ENCODE measurements around the gene TSHZ3.

The TSHZ3 gene

GRCh38 chr19:31361728-31362127, 12.5 kb upstream of the TSHZ3 start:
- DNase-seq (ENCODE audit: low read depth) = no peak
- TF ChIP-seq MYC (IDR thresholded peaks at IDR 0.05; ENCODE audit: low read depth, low read length) (no peak), POLR2A (IDR thresholded peaks at IDR 0.05; ENCODE audit: extremely low read depth, insufficient read length) (no peak), CTCF (IDR thresholded peaks at IDR 0.05; ENCODE audit: low read depth, low read length) (no peak), MAX (IDR thresholded peaks at IDR 0.05; ENCODE audit: low read depth, low read length) (no peak)
- H3K4me3 ChIP-seq (ENCODE audit: low read depth, low read length) = no peak overlapping the region

DNA sequence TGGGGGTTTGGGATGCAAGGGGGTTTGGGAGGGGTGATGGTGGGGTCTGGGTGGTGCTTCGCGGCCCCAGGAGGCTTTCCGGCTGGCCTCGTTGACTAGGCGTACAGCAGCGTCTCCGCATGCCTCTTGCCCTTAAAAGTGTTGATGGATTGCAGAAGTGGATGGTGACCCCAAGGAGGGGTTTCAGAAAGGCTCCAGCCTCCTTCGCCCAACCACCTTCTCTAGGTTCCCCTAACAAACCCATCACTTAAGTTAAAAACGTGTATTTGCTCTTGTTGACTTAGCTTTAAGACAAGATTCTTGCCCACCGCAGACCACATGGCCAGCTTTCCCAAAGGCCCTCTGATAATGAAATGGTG, 8.1 kb upstream of the TSHZ3 start:
- no peak overlapping the region for H3K4me3 ChIP-seq (ENCODE audit: low read depth, low read length)
- TF ChIP-seq POLR2A (IDR thresholded peaks at IDR 0.05; ENCODE audit: extremely low read depth, insufficient read length) = no peak
- DNase-seq (ENCODE audit: low read depth) = no peak

- TF ChIP-seq CTCF (IDR thresholded peaks at IDR 0.05; ENCODE audit: low read depth, low read length) (peak; percentile 15), MYC (IDR thresholded peaks at IDR 0.05; ENCODE audit: low read depth, low read length) (no peak), POLR2A (IDR thresholded peaks at IDR 0.05; ENCODE audit: extremely low read depth, insufficient read length) (no peak), MAX (IDR thresholded peaks at IDR 0.05; ENCODE audit: low read depth, low read length) (no peak)
- peak; percentile 44 for DNase-seq (ENCODE audit: low read depth)
- no peak overlapping the region for H3K4me3 ChIP-seq (ENCODE audit: low read depth, low read length)
These were observed 7.5 kb upstream of the TSHZ3 start for GRCh38 chr19:31356587-31357314.

GRCh38 chr19:31355665-31356289, 6.5 kb upstream of the TSHZ3 start:
- DNase-seq (ENCODE audit: low read depth) = no peak
- no peak overlapping the region for H3K4me3 ChIP-seq (ENCODE audit: low read depth, low read length)

DNA sequence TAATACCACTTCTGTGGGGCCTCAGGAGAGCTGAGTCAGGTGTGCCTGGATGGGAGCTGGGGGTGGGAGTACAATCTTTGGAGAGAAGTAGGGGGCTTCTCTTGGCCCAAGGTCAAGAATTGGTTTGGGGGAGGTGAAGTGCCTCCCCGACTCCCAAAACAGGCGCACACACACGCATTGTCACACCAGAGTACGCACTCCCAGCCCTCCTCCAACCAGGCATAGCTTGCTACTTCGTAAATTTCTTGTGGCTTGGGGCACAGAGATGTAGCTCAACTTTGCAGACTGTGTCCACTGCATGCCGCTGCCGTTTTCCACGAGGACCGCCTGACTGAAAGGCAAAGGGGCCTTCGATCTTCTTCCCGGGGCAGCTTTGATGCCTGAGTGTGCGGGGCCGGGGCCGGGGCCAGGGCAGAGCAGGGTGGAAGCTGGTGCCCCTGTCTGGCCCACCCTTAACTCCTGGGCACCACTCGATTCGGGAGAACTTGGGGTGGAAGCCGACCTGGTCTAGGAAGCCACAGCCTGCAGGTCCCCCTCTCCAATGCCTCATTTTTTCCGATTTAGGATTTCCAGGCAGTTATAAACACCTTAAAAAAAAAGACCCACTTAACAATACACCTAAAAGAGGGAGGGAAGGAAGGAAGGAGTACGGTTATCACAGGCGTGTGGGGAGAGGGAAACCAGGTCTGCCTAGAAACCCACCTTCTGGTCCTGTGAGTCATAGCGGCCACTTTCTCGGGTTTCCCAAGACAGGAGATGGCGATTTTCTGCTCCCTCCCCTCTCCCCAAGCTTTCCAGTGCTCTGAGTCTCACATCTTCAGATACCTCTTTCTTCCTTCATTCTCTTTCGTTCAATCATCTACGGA, 5.8 kb upstream of the TSHZ3 start:
- DNase-seq (ENCODE audit: low read depth) = no peak
- TF ChIP-seq MYC (IDR thresholded peaks at IDR 0.05; ENCODE audit: low read depth, low read length) (no peak), POLR2A (IDR thresholded peaks at IDR 0.05; ENCODE audit: extremely low read depth, insufficient read length) (no peak), MAX (IDR thresholded peaks at IDR 0.05; ENCODE audit: low read depth, low read length) (no peak), CTCF (IDR thresholded peaks at IDR 0.05; ENCODE audit: low read depth, low read length) (no peak)
- H3K4me3 ChIP-seq (ENCODE audit: low read depth, low read length) = no peak overlapping the region

More at GRCh38 chr19:31355665-31356289, 6.5 kb upstream of the TSHZ3 start:
- no peak for TF ChIP-seq POLR2A (IDR thresholded peaks at IDR 0.05; ENCODE audit: extremely low read depth, insufficient read length)
- no peak for TF ChIP-seq MAX (IDR thresholded peaks at IDR 0.05; ENCODE audit: low read depth, low read length)
- no peak for TF ChIP-seq CTCF (IDR thresholded peaks at IDR 0.05; ENCODE audit: low read depth, low read length)
- TF ChIP-seq MYC (IDR thresholded peaks at IDR 0.05; ENCODE audit: low read depth, low read length) = no peak

- no peak for DNase-seq (ENCODE audit: low read depth)
- TF ChIP-seq MYC (IDR thresholded peaks at IDR 0.05; ENCODE audit: low read depth, low read length) = no peak
- TF ChIP-seq CTCF (IDR thresholded peaks at IDR 0.05; ENCODE audit: low read depth, low read length) = no peak
- TF ChIP-seq MAX (IDR thresholded peaks at IDR 0.05; ENCODE audit: low read depth, low read length) = no peak
- no peak for TF ChIP-seq POLR2A (IDR thresholded peaks at IDR 0.05; ENCODE audit: extremely low read depth, insufficient read length)
- H3K4me3 ChIP-seq (ENCODE audit: low read depth, low read length) = no peak overlapping the region
These were observed 5.1 kb upstream of the TSHZ3 start for GRCh38 chr19:31354316-31354715.
